Esophagus muscularis mucosa (tissue), 4 donors: Measurements from ENCODE around the gene CCND2. TPM values are rescaled to one million over a fixed set of nuclear protein-coding genes. Genes with fewer than 3 reads are reported as not detected.

ENCODE experiments used
- DNase-seq: peaks from one replicate; pipeline ENCODE4 v3.0.0-alpha.2; 2017; ENCODE audit errors: extremely low spot score
- H3K27ac ChIP-seq, 4 donors: fragments of 200-600 bp; sonication (generic); replicated peaks in 1 of 4; 1 replicate in 3 of 4; 2 replicates in 1 of 4; pipeline ENCODE4 v1.5.1; 2016 to 2019; ENCODE audit warnings: mild to moderate bottlenecking in 1 of 4
- H3K27me3 ChIP-seq, 4 donors: fragments of 200-600 bp; sonication (generic); one replicate each; pipeline versions ENCODE4 v1.5.1 to v1.6.0; 2016 to 2019
- H3K36me3 ChIP-seq, 4 donors: fragments of 200-600 bp; sonication (generic); one replicate each; pipeline ENCODE4 v1.5.1; 2016 to 2019
- H3K4me1 ChIP-seq, 4 donors: fragments of 200-600 bp; sonication (generic); one replicate each; pipeline ENCODE4 v1.5.1; 2016 to 2019
- H3K4me3 ChIP-seq, 4 donors: fragments of 200-600 bp; sonication (generic); 1 replicate in 2 of 4; 2 replicates in 2 of 4; pipeline ENCODE4 v1.5.1; 2016 to 2019; ENCODE audit warnings: mild to moderate bottlenecking in 4 of 4, moderate library complexity in 1 of 4
- H3K9me3 ChIP-seq, 4 donors: fragments of 200-600 bp; sonication (generic); 1 replicate in 3 of 4; 2 replicates in 1 of 4; pipeline ENCODE4 v1.5.1; 2016 to 2019
- EP300 ChIP-seq: sonication (generic); formaldehyde crosslinking; IDR thresholded peaks from one replicate; pipeline ENCODE4 v1.6.1; 2017; ENCODE audit warnings: antibody characterized with exemption
- POLR2A ChIP-seq: fragments of 450-650 bp; IDR thresholded peaks from one replicate; pipeline ENCODE4 v1.6.1; 2017; ENCODE audit warnings: antibody characterized with exemption, moderate library complexity, mild to moderate bottlenecking, low read depth
- POLR2AphosphoS5 ChIP-seq, 2 donors: sonication (generic); formaldehyde crosslinking; IDR thresholded peaks; one replicate each; pipeline ENCODE4 v1.6.1; 2017; ENCODE audit warnings: antibody characterized with exemption in 2 of 2
- WGBS: methylation state at CpG from one replicate; pipeline ENCODE4 v1.1.5; 2018; 5-methylcytosine and 5-hydroxymethylcytosine counted together
- intact Hi-C: fragments of 100-400 bp; cut with DNase I; formaldehyde crosslinking; loops from one replicate; pipeline ENCODE4 v1.15.1; 2023
- total RNA-seq, 4 donors: library from RNA; depleted of rRNA; stranded (reverse); fragments of >200 nt; gene quantifications; one replicate each; pipeline versions ENCODE4 v1.1.0 to v1.2.1, GENCODE V29; 2016
- TF ChIP-seq, protein P1 (sequence below), 3 experiments: fragments of 200-600 bp in 2 of 3; fragments of 450-650 bp in 1 of 3; sonication (generic) in 2 of 3; IDR thresholded peaks; one replicate each; pipeline ENCODE4 v1.5.1; 2017 to 2019; ENCODE audit warnings: antibody characterized with exemption in 3 of 3, mild to moderate bottlenecking in 2 of 3, moderate library complexity in 1 of 3

CCND2 gene
- total RNA-seq, 4 donors from 2014 or later: 101 to 122 (median 111) TPM

DNA sequence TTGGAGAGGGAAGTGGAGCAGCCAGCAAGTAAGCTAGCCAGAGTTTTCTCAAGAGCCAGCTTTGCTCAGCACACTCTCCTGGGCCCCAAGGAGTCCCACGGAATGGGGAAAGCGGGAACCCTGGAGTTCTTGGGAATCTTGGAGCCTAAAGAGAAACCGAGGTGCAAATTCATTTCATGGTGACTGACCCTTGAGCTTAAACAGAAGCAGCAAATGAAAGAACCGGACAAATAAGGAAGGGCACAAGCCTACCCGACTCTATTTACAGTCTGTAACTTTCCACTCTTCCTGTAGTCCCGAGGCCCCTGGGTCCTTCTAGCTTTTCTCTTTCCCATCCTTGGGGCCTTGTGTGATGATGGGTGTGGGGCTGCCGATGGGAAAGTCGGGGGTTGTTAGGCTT is 29.3 kb downstream of the CCND2 start:
- 70% methylated on average over 8 of the region's 8 CpGs for WGBS
- no peaks in the 10 kb centered on the region for H3K9me3 ChIP-seq
- H3K4me1 ChIP-seq: peaks cover 36 to 47% (median 45%) of the 10 kb centered on the region in 4 donors
- H3K27me3 ChIP-seq: no peaks in the 10 kb centered on the region
- H3K36me3 ChIP-seq: peaks cover 14 to 68% (median 29%) of the 10 kb centered on the region in 4 donors
- no peak for DNase-seq
- intact Hi-C loops: no loop called here
- TF ChIP-seq EP300: no peak
- TF ChIP-seq POLR2A: no peak
- TF ChIP-seq, protein P1, sequence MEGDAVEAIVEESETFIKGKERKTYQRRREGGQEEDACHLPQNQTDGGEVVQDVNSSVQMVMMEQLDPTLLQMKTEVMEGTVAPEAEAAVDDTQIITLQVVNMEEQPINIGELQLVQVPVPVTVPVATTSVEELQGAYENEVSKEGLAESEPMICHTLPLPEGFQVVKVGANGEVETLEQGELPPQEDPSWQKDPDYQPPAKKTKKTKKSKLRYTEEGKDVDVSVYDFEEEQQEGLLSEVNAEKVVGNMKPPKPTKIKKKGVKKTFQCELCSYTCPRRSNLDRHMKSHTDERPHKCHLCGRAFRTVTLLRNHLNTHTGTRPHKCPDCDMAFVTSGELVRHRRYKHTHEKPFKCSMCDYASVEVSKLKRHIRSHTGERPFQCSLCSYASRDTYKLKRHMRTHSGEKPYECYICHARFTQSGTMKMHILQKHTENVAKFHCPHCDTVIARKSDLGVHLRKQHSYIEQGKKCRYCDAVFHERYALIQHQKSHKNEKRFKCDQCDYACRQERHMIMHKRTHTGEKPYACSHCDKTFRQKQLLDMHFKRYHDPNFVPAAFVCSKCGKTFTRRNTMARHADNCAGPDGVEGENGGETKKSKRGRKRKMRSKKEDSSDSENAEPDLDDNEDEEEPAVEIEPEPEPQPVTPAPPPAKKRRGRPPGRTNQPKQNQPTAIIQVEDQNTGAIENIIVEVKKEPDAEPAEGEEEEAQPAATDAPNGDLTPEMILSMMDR (IDR thresholded peaks at IDR 0.05): no peak
- no peak for TF ChIP-seq POLR2AphosphoS5 (IDR thresholded peaks at IDR 0.05)
- H3K4me3 ChIP-seq: no peak overlapping the region
- H3K27ac ChIP-seq: peak overlapping the region; percentile 20 to 51 (median 41)

DNA sequence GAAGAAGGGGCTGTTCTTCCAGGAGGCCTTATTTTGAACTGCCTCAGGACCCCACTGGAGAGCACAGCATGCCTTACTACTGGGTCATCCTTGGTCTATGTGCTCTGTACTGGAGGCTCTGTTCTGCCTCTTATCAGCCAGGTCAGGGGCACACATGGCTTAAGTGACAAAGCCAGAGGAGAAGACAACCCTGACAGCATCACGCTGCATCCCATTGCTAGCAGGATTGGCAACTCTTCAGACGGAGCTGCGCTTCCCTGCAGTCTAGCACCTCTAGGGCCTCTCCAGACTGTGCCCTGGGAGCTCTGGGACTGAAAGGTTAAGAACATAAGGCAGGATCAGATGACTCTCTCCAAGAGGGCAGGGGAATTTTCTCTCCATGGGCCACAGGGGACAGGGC is 30.2 kb downstream of the CCND2 start:
- Histone ChIP-seq H3K27ac (peak overlapping the region; percentile 20 to 51 (median 41)), H3K9me3 (no peaks in the 10 kb centered on the region), H3K4me3 (no peak overlapping the region), H3K4me1 (peaks cover 42 to 53% (median 51%) of the 10 kb centered on the region in 4 donors), H3K36me3 (peaks cover 14 to 62% (median 29%) of the 10 kb centered on the region in 4 donors), H3K27me3 (no peaks in the 10 kb centered on the region)
- TF ChIP-seq, protein P1 (IDR thresholded peaks at IDR 0.05): no peak
- no peak for TF ChIP-seq POLR2A
- no peak for TF ChIP-seq POLR2AphosphoS5 (IDR thresholded peaks at IDR 0.05)
- no peak for TF ChIP-seq EP300
- 66% methylated on average over 3 of the region's 3 CpGs for WGBS
- DNase-seq: no peak
- intact Hi-C loops: no loop called here

DNA sequence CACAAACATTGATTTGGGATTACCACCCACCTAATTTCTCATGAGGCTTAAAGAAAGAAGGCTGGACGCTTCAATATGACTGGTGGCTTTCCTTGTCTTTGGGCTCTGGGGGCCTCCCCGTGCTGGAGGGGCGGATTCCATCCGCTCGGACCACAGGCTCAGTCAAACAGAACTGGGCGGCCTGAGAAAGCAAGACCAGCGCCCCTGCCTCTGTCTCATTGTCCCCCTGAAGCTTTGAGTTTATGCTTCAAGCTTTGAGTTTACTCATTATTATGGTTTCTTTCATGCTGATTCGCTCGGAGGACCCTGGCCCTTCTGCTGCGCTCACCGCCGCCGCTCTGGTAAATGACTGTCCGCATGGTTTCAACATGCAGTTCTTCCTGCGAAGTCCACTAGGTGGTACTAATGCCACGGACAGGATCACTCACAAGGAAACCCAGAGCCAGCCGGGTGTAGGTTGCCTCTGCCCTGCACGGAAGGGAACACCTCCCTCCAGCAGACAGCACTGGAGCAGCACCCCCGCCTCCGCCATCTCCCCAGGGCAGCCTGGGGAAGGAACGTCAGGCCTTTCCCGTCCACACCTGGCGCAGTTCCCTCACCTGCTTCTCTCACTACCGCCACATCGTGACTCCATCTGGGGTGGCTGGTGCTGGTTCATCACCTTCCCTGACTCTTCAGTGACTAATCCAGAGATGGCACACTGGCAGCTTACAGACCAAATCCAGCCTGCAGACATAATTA is 34.2 kb downstream of the CCND2 start:
- no peak for DNase-seq
- TF ChIP-seq POLR2A: no peak
- TF ChIP-seq, protein P1 (IDR thresholded peaks at IDR 0.05): peak; percentile 68 to 86 (median 83)
- H3K9me3 ChIP-seq: no peaks in the 10 kb centered on the region
- peaks cover 31 to 39% (median 38%) of the 10 kb centered on the region in 4 donors for H3K4me1 ChIP-seq
- intact Hi-C loops: loop anchor here (5.0 kb wide), 1 partner anchor 220 kb away; no protein-coding TSS in a partner anchor
- peaks cover 0 to 28% (median 10%) of the 10 kb centered on the region in 4 donors for H3K36me3 ChIP-seq
- WGBS: 22% methylated on average over 24 of the region's 25 CpGs
- H3K4me3 ChIP-seq: peak overlapping the region; percentile 5 to 33 (median 24)
- peak overlapping the region; percentile 36 to 62 (median 48) for H3K27ac ChIP-seq
- H3K27me3 ChIP-seq: no peaks in the 10 kb centered on the region

DNA sequence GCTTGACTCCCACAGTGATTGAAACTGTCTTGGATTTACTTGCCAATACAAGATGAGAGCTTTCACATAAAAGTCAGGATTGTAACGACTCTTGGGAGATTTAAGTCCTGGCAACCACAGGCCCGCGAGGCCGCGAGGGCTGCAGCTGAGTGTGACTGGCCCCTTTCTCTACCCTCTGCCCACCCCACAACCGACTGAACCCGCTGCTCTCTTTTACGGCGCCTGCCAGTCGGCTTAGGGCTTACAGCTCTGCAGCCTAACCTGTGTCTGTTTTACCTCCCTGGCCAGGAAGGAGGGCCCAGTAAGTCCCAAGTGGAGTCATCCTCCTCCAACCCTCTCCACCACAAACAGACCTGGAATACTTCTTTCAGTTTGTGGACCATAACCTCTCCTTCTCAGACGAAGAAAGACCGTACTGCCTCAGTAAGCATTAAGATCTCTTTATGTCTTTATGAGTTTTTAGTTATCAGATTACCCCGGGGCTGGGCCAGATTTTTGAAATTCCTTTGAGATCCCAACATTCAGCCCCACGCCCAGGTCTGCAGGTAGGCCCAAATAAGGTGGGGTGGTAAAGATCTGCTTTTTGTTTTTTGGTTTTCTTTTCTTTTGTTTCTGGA is 34.9 kb downstream of the CCND2 start:
- Histone ChIP-seq H3K4me1 (peaks cover 24 to 32% (median 31%) of the 10 kb centered on the region in 4 donors), H3K27me3 (no peaks in the 10 kb centered on the region), H3K9me3 (no peaks in the 10 kb centered on the region), H3K4me3 (peak overlapping the region in 1 of 4 donors; percentile 33), H3K27ac (peak overlapping the region in 2 of 4 donors; percentile 53 to 62), H3K36me3 (peaks cover 0 to 22% (median 10%) of the 10 kb centered on the region in 4 donors)
- TF ChIP-seq POLR2A: no peak
- TF ChIP-seq, protein P1 (IDR thresholded peaks at IDR 0.05): no peak
- no peak for TF ChIP-seq EP300
- no peak for TF ChIP-seq POLR2AphosphoS5 (IDR thresholded peaks at IDR 0.05)
- intact Hi-C loops: loop anchor here (5.0 kb wide), 1 partner anchor 219 kb away; no protein-coding TSS in a partner anchor
- WGBS: 76% methylated on average over 14 of the region's 14 CpGs
- no peak for DNase-seq
